GM19351 (cell line): ENCODE data around the gene HDAC4.
"Not testable (repeated sequence)": the region's sequence is repeated elsewhere in the genome, so short reads cannot be mapped to it uniquely, and the experiment has no call there.

ENCODE experiments used
- ATAC-seq: cut with Tn5 transposase; IDR thresholded peaks from one replicate; pipeline ENCODE4 v1.9.1; 2021; ENCODE audit warnings: mild to moderate bottlenecking, moderate library complexity; ENCODE audit not compliant: unreplicated experiment

Gene HDAC4

DNA sequence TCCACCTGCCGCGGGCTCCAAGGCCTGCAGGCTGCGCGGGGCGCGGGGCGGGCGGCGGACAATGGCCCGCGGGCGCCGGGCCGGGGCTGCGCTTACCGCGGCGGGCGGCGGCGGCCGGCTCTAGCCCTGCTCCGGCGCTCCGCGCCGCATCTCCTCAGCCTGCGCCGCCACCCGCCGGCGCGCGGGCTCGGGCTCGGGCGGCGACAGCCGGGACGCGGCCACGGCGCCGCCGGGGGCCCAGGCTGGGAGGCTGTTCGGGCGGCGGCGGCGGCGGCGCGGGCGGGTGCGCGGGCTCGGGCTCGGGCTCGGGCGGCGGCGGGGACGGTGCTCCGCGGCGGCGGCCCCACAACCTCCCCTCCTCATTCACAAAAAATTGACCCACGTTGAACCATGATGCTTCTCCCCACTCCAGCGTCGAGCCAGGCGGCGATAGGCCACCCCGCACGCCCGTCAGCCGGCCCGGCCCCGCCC, at the start of gene HDAC4:
Gene HDAC4, minus strand, starts transcription at position 425 of the 471 bp plus-strand sequence. CDS start 48,321 bp downstream, outside the sequence.
- peak; percentile 3 for ATAC-seq

- ATAC-seq: not testable (repeated sequence)
Observed at GRCh38 chr2:239449468-239449867, 48.6 kb upstream of the HDAC4 start.

- ATAC-seq: no peak
Observed at GRCh38 chr2:239445771-239446524, 45.1 kb upstream of the HDAC4 start.

GRCh38 chr2:239444626-239445577, 44.1 kb upstream of the HDAC4 start:
- ATAC-seq: no peak

DNA sequence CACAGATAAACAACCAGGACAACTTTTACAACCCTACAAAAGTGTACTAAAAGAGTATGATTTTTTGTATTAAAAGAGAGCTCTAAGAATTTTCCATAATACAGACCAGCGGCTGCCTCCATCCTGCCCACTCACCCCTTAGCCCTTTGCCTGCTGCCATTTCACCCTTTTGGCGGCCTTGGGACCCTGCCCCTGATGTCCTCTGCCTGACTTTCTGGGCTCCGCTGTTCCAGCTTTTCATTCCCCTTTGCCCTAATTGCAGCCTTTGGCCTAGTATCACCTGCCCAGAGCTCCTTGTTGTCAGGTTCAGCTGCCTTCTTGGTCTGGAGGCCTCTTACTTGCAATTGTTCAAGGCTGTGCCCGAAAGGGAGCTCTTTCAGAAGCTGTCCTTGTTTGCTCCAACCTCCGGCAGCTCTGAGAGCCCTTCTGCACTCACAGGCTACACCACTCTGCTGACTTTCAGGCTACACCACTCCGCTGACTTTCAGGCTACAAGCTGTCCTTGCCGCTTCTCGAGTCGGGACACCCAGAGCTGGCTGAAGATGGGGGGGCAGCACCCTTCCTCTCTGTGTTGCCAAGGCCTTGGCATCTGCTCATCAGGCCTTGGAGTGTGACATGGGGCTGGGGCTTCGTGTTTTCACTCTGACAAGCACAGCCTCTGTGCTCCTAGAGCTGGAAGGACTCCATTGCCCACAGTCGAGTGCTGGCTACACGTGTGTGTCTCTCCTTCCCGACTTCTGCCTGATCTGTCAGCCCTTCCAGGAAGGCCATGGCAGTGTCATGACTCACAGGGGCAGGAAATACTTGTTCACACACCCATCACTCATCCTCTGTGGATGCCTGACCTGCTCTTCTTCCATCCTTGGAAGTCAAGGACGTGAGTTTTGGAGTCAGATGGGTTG, 43.1 kb upstream of the HDAC4 start:
- no peak for ATAC-seq

- ATAC-seq: no peak
Observed at GRCh38 chr2:239443102-239443620, 42.3 kb upstream of the HDAC4 start.

DNA sequence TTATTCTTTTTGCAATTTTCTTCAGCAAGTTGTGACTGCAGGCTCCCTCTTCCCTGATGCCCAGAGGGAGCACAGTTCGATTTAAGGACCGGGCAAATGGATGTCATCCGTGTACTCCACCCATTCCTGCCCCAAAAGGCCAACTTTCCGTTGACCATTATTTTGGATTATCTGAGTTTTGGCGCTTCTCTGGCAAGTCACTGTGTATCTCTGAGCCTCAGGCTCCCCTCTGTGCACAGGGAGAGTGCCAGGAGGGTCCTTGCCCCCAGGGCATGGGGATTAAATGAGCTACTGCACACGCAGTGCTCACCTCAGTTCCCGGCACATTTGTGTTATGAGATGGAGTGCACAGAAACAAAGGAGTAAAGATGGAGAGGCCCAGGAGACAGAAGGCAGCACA, 41.4 kb upstream of the HDAC4 start:
- no peak for ATAC-seq

GRCh38 chr2:239441261-239442078, 40.6 kb upstream of the HDAC4 start:
- ATAC-seq: no peak

GRCh38 chr2:239440511-239440959, 39.7 kb upstream of the HDAC4 start:
- no peak for ATAC-seq

DNA sequence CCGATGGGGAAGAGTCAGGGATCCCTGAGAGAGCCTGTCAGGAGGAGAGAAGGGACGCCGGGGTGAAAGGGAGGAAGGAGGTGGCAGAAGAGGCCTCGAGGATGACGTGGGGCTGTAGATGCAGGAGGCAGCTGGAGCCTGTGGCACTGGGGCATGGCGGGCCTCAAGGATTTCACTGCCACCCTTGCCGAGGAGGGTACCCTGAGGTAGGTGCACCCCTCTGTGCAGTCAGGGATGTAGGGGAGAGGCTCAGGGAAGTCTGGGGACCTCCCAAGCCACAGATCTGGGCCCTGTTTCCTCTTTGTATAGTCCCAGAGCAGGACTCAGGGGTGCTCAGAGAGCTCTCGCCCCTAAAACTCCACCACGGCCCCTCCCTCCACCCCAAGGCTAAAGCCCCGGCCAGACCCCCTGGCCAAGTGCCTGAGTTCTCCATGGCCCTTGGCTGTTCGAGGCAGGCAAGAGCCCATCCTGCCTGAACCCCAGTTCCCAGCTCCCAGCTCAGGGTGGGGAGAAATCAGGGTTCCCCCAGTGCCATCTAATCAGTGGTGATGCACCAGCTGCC, 39.0 kb upstream of the HDAC4 start:
- ATAC-seq: no peak

GRCh38 chr2:239438995-239439753, 38.4 kb upstream of the HDAC4 start:
- ATAC-seq: no peak

DNA sequence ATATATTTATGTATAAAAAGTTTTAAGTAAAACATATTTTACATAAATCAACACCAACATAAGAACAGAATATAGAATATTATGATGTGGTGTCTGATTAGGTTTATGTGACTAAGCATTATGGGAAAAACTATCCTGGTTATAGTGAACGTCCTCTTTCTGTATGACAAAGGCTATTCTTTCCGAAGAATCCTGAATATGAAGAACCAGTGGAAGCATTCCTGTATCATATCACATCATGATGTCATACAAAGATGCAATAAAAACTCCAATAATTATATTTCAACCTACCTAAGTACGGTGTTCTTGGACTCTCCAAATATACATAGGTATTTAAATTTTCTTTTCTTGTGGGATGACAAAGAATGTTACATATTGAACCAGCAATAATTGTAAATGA, 37.5 kb upstream of the HDAC4 start:
- ATAC-seq: no peak

- no peak for ATAC-seq
Observed at GRCh38 chr2:239436669-239437335, 36.0 kb upstream of the HDAC4 start.

DNA sequence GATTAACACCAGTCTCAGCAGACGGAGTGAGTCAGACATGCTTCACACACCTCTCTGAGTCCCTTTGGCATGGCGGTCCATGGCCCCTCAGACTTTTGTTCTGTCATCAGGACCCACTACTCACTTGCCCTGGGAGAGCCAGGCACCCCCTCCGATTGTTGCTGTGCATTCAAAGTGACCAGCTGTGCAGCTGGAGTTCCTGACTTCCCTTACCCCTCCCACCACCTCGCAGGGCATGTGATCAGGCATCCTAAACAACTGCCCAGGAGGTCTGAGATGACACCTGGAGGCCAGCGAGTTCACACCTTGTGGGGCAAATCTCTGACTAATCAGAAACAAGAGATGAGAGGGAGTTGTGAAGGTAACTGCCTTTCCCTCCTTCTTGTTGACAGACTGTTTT, 35.3 kb upstream of the HDAC4 start:
- ATAC-seq: no peak

GRCh38 chr2:239433777-239434403, 33.1 kb upstream of the HDAC4 start:
- ATAC-seq: no peak

GRCh38 chr2:239432174-239432573, 31.4 kb upstream of the HDAC4 start:
- ATAC-seq: no peak

- no peak for ATAC-seq
Observed at GRCh38 chr2:239431536-239431935, 30.7 kb upstream of the HDAC4 start.
